Measurements from ENCODE around the gene MCM8.

DNA sequence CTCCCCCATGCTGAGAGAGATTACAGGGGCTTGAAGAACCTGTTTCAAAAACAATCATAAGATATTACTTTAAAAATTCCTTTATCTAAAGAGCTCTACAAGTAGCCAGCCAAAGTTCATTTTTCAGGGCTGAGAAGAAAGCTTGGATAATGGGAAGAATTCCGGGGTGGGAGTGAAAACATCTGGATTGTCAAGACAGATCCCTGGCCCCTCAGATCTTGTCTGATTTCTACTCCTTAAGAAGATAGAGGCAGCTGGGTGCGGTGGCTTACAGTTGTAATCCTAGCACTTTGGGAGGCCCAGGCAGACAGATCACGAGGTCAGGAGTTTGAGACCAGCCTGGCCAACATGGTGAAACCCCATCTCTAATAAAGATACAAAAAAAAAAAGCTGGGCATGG, 24.9 kb upstream of the MCM8 start:
- TF ChIP-seq CTCF (IDR thresholded peaks at IDR 0.05): no peak
- no peak for TF ChIP-seq EZH2 (IDR thresholded peaks at IDR 0.05; ENCODE audit: borderline replicate concordance, insufficient read depth, low read depth, low read length, poor library complexity, severe bottlenecking)
